ENCODE data around the gene BOC. TPM values are rescaled to one million over a fixed set of nuclear protein-coding genes. Genes with fewer than 3 reads are reported as not detected.

BOC gene
- total and polyA plus RNA-seq, 2 of the 13 experiments (the other 11 are each of a cell fraction or from before 2014, with no cell fraction given), result 0.04 TPM; not detected in 1

GRCh38 chr3:113284453-113285050, 73.2 kb downstream of the BOC start (continued):
- no peak for TF ChIP-seq ZNF230 (CRISPR knock-in tag; IDR thresholded peaks at IDR 0.05)
- no peak for TF ChIP-seq ZNF781 (CRISPR knock-in tag; IDR thresholded peaks at IDR 0.05; ENCODE audit: borderline replicate concordance, not compliant biosample characterization)
- TF ChIP-seq ZNF343 (CRISPR knock-in tag; IDR thresholded peaks at IDR 0.05), result no peak
- no peak for TF ChIP-seq ZNF292 (CRISPR knock-in tag; IDR thresholded peaks at IDR 0.05; ENCODE audit: borderline replicate concordance, low read depth)

- ATAC-seq (no peak), FAIRE-seq (no peak), DNase-seq (ENCODE audit: low spot score) (no peak)
- no peaks in the 10 kb centered on the region for H3K36me3 ChIP-seq (replicated peaks in 1 of 2; ENCODE audit: control insufficient read depth in 1 of 2, insufficient read depth in 2 of 2, low read length in 2 of 2)
- ChIA-PET POLR2A (no interaction called here), CTCF (ENCODE audit: low intra/inter-chr PET ratio, low total read pairs) (no interaction called here)
- TF ChIP-seq RFX5 (IDR thresholded peaks at IDR 0.05; ENCODE audit: low read depth, low read length) (no peak), HDAC1 (CRISPR knock-in tag; IDR thresholded peaks at IDR 0.05) (no peak), KLF6 (CRISPR knock-in tag; IDR thresholded peaks at IDR 0.05) (no peak), ZNF549 (CRISPR knock-in tag; IDR thresholded peaks at IDR 0.05) (no peak), SAP130 (CRISPR knock-in tag; IDR thresholded peaks at IDR 0.05; ENCODE audit: low read depth) (no peak), GTF2F1 (IDR thresholded peaks at IDR 0.05; ENCODE audit: low read length) (no peak), ZNF326 (CRISPR knock-in tag; IDR thresholded peaks at IDR 0.05; ENCODE audit: borderline replicate concordance) (no peak), MAFK (conservative IDR thresholded peaks at IDR 0.05 in 1 of 2, IDR thresholded peaks at IDR 0.05 in 1 of 2; ENCODE audit: low read length in 2 of 2) (no peak), MXI1 (IDR thresholded peaks at IDR 0.05; ENCODE audit: borderline replicate concordance, low read depth, low read length) (no peak), TCF12 (IDR thresholded peaks at IDR 0.05) (no peak), TCF12 (CRISPR knock-in tag; IDR thresholded peaks at IDR 0.05) (no peak), ZBTB1 (CRISPR knock-in tag; IDR thresholded peaks at IDR 0.05; ENCODE audit: borderline replicate concordance) (no peak), ZC3H13 (CRISPR knock-in tag; IDR thresholded peaks at IDR 0.05) (no peak)
- H3K9me3 ChIP-seq (ENCODE audit: low read length), result no peaks in the 10 kb centered on the region
- intact Hi-C loops (cut with micrococcal nuclease; ENCODE audit: unreplicated experiment), result no loop called here
- in situ Hi-C loops (cut with HindIII; ENCODE audit: extremely low pct_ligation_motif_present, low pct_unique_long_range_greater_than_20kb), result loop anchor here (5.0 kb wide), 1 partner anchor 233 kb away; no protein-coding TSS in a partner anchor
- no peak overlapping the region for H3K4me3 ChIP-seq (replicated peaks in 1 of 3; ENCODE audit: insufficient read depth in 1 of 3, low read depth in 2 of 3, low read length in 3 of 3)
- H3K27me3 ChIP-seq (ENCODE audit: control insufficient read depth in 1 of 2, insufficient read depth in 2 of 2, low read length in 2 of 2), result peaks cover 0 to 17% of the 10 kb centered on the region in 2 experiments; a peak in 2 of 5 replicates
- no peaks in the 10 kb centered on the region for H3K79me2 ChIP-seq (ENCODE audit: insufficient read depth, low read length)
- 40% methylated on average over 3 of the region's 8 CpGs for WGBS (ENCODE audit: low lambda C conversion rate)
- no peak overlapping the region for H3K9ac ChIP-seq (ENCODE audit: insufficient read depth, low read depth, low read length)
- H3K4me2 ChIP-seq (ENCODE audit: low read depth, low read length), result no peak overlapping the region
- no TSS peak for BruUV-seq (replicated peaks)
- no peak overlapping the region for H3K27ac ChIP-seq (ENCODE audit: extremely low read length, insufficient read depth, low read length)
- H4K20me1 ChIP-seq (ENCODE audit: insufficient read depth, low read length), result no peaks in the 10 kb centered on the region
- H3K4me1 ChIP-seq (ENCODE audit: insufficient read depth, low read length), result peaks cover 10% of the 10 kb centered on the region; the same call in 1 of the 2 replicates
- H2AFZ ChIP-seq (ENCODE audit: low read length), result no peak overlapping the region
Observed at GRCh38 chr3:113285226-113285625, 73.9 kb downstream of the BOC start.

Measured in HepG2 (cell line).